Stimulated activated CD4-positive, alpha-beta T cell treated with anti-CD3 and anti-CD28 coated beads, Interleukin-1b, Interleukin-23, amount 100 ng/mL, for 48 hours (primary cell): ENCODE measurements around the gene PITPNM2.

Experiments used
- DNase-seq: peaks from one replicate; pipeline ENCODE4 v3.0.0-alpha.2; 2020

Gene PITPNM2

GRCh38 chr12:123150744-123151456 lies at the start of gene PITPNM2:
TSS of gene PITPNM2 (minus strand) at chr12:123151090. CDS start at chr12:123034590, 116,500 bp downstream.
- peak; percentile 40 for DNase-seq

- DNase-seq = peak; percentile 4
Observed at GRCh38 chr12:123200414-123200813, 49.5 kb upstream of the PITPNM2 start.

GRCh38 chr12:123199936-123200335 lies 49.0 kb upstream of the PITPNM2 start:
- no peak for DNase-seq

GRCh38 chr12:123187637-123188036 lies 36.7 kb upstream of the PITPNM2 start:
- no peak for DNase-seq

GRCh38 chr12:123180171-123180570 lies 29.3 kb upstream of the PITPNM2 start:
- DNase-seq = no peak

- no peak for DNase-seq
Observed at GRCh38 chr12:123171967-123172366, 21.1 kb upstream of the PITPNM2 start.

GRCh38 chr12:123167329-123167728 lies 16.4 kb upstream of the PITPNM2 start:
- DNase-seq = no peak

- no peak for DNase-seq
Observed at GRCh38 chr12:123165537-123165936, 14.6 kb upstream of the PITPNM2 start.

GRCh38 chr12:123164710-123165261 lies 13.9 kb upstream of the PITPNM2 start:
- no peak for DNase-seq

- DNase-seq = no peak
Observed at GRCh38 chr12:123164222-123164621, 13.3 kb upstream of the PITPNM2 start.

GRCh38 chr12:123163227-123163626 lies 12.3 kb upstream of the PITPNM2 start:
- no peak for DNase-seq

GRCh38 chr12:123160801-123161487 lies 10.1 kb upstream of the PITPNM2 start:
- DNase-seq = no peak

- DNase-seq = no peak
Observed at GRCh38 chr12:123153906-123154305, 3.0 kb upstream of the PITPNM2 start.

- no peak for DNase-seq
Observed at GRCh38 chr12:123152833-123153232, 1.9 kb upstream of the PITPNM2 start.

GRCh38 chr12:123151457-123152454 lies 866 bp upstream of the PITPNM2 start:
- DNase-seq = no peak

- DNase-seq = peak; percentile 18
Observed at GRCh38 chr12:123150275-123150743, 581 bp downstream of the PITPNM2 start.

GRCh38 chr12:123149501-123150274 lies 1.2 kb downstream of the PITPNM2 start:
- no peak for DNase-seq

- no peak for DNase-seq
Observed at GRCh38 chr12:123149088-123149487, 1.8 kb downstream of the PITPNM2 start.

- no peak for DNase-seq
Observed at GRCh38 chr12:123148655-123149054, 2.2 kb downstream of the PITPNM2 start.

- DNase-seq = no peak
Observed at GRCh38 chr12:123148223-123148622, 2.7 kb downstream of the PITPNM2 start.

- no peak for DNase-seq
Observed at GRCh38 chr12:123145211-123145610, 5.7 kb downstream of the PITPNM2 start.
